WTC11 (cell line): Measurements from ENCODE around the gene RUNX1. TPM values are rescaled to one million over a fixed set of nuclear protein-coding genes. Genes with fewer than 3 reads are reported as not detected.

Experiments
- ATAC-seq: fragments of 200-7000 bp; cut with Tn5 transposase; 2 replicates; pipeline ENCODE4 v1.10.0; 2021; ENCODE audit warnings: mild to moderate bottlenecking, moderate library complexity
- CTCF ChIA-PET: fragments of 300-600 bp; sonication (Branson Sonifier 250); formaldehyde crosslinking; loops from one replicate; lab custom pipeline; 2021; ENCODE audit warnings: antibody characterized with exemption; lab: Charles Lee
- POLR2A ChIA-PET: fragments of 350-600 bp; sonication (Branson Sonifier 250); formaldehyde crosslinking; loops from one replicate; lab custom pipeline; 2021; ENCODE audit warnings: antibody characterized with exemption; lab: Charles Lee
- DNase-seq: peaks from one replicate; pipeline ENCODE4 v3.0.0; 2021; ENCODE audit warnings: low spot score
- H3K27ac Mint-ChIP-seq: 2 replicates; pipeline ENCODE4 v1.8.0; 2021; ENCODE audit warnings: mixed read lengths
- H3K27me3 Mint-ChIP-seq: 2 replicates; pipeline ENCODE4 v1.8.0; 2021; ENCODE audit warnings: low read depth, mild to moderate bottlenecking, moderate library complexity, mixed read lengths
- H3K36me3 Mint-ChIP-seq: 2 replicates; pipeline ENCODE4 v1.8.0; 2021; ENCODE audit warnings: mixed read lengths
- H3K4me1 Mint-ChIP-seq: 2 replicates; pipeline ENCODE4 v1.8.0; 2022; ENCODE audit warnings: mixed read lengths
- H3K4me3 Mint-ChIP-seq: 2 replicates; pipeline ENCODE4 v1.8.0; 2021; ENCODE audit warnings: mild to moderate bottlenecking, moderate library complexity, mixed read lengths
- H3K9me3 Mint-ChIP-seq: 2 replicates; pipeline ENCODE4 v1.8.0; 2021; ENCODE audit warnings: mixed read lengths
- CBFB ChIP-seq: sonication (generic); formaldehyde crosslinking; IDR thresholded peaks from 2 replicates; pipeline ENCODE4 v1.8.1; 2022; ENCODE audit warnings: mild to moderate bottlenecking, low read depth, missing genetic modification reagents
- CREM ChIP-seq: sonication (generic); formaldehyde crosslinking; IDR thresholded peaks from 2 replicates; pipeline ENCODE4 v1.8.1; 2022; ENCODE audit warnings: mild to moderate bottlenecking, missing genetic modification reagents, moderate library complexity
- ELF4 ChIP-seq: sonication (generic); formaldehyde crosslinking; IDR thresholded peaks from 2 replicates; pipeline ENCODE4 v1.8.1; 2022; ENCODE audit warnings: low read depth, mild to moderate bottlenecking, moderate library complexity, missing genetic modification reagents
- EMX1 ChIP-seq: fragments of 250-450 bp; sonication (Bioruptor Pico); IDR thresholded peaks from 2 replicates; pipeline ENCODE4 v1.8.0; 2021; ENCODE audit warnings: mild to moderate bottlenecking
- FOXP1 ChIP-seq: sonication (generic); formaldehyde crosslinking; IDR thresholded peaks from 2 replicates; pipeline ENCODE4 v1.8.0; 2022; ENCODE audit warnings: missing genetic modification reagents, mild to moderate bottlenecking, moderate library complexity, borderline replicate concordance
- GRHL2 ChIP-seq: fragments of 250-450 bp; sonication (Bioruptor Pico); IDR thresholded peaks from 2 replicates; pipeline ENCODE4 v1.8.0; 2022; ENCODE audit warnings: mild to moderate bottlenecking, moderate library complexity; ENCODE audit not compliant: insufficient replicate concordance, severe bottlenecking
- HMGA2 ChIP-seq: fragments of 250-450 bp; sonication (Bioruptor Pico); IDR thresholded peaks from 2 replicates; pipeline ENCODE4 v1.4.0; 2021; ENCODE audit warnings: mild to moderate bottlenecking, moderate library complexity
- JUN ChIP-seq: sonication (generic); formaldehyde crosslinking; IDR thresholded peaks from 2 replicates; pipeline ENCODE4 v1.8.0; 2023; ENCODE audit warnings: mild to moderate bottlenecking, missing genetic modification reagents
- KAT7 ChIP-seq: sonication (generic); formaldehyde crosslinking; IDR thresholded peaks from 2 replicates; pipeline ENCODE4 v1.8.1; 2023; ENCODE audit warnings: missing genetic modification reagents, mild to moderate bottlenecking, borderline replicate concordance
- OVOL2 ChIP-seq: fragments of 250-450 bp; sonication (Bioruptor Pico); IDR thresholded peaks from 2 replicates; pipeline ENCODE4 v1.9.0; 2021; ENCODE audit warnings: mild to moderate bottlenecking, borderline replicate concordance
- PRRX2 ChIP-seq: fragments of 250-450 bp; sonication (Bioruptor Pico); IDR thresholded peaks from 2 replicates; pipeline ENCODE4 v1.8.0; 2021; ENCODE audit warnings: mild to moderate bottlenecking
- SMAD3 ChIP-seq: sonication (generic); formaldehyde crosslinking; IDR thresholded peaks from 2 replicates; pipeline ENCODE4 v1.8.0; 2022; ENCODE audit warnings: missing genetic modification reagents, mild to moderate bottlenecking, borderline replicate concordance
- TEAD1 ChIP-seq: sonication (generic); formaldehyde crosslinking; IDR thresholded peaks from 2 replicates; pipeline ENCODE4 v1.8.0; 2022; ENCODE audit warnings: mild to moderate bottlenecking, missing genetic modification reagents
- ZBTB21 ChIP-seq: sonication (generic); formaldehyde crosslinking; IDR thresholded peaks from 2 replicates; pipeline ENCODE4 v1.8.1; 2023; ENCODE audit warnings: mild to moderate bottlenecking, missing genetic modification reagents, borderline replicate concordance
- ZNF138 ChIP-seq: sonication (generic); formaldehyde crosslinking; conservative IDR thresholded peaks from 2 replicates; pipeline ENCODE4 v1.8.1; 2022; ENCODE audit warnings: mild to moderate bottlenecking, moderate library complexity, missing genetic modification reagents
- ZNF232 ChIP-seq: sonication (generic); formaldehyde crosslinking; IDR thresholded peaks from 2 replicates; pipeline ENCODE4 v1.8.0; 2022; ENCODE audit warnings: mild to moderate bottlenecking, missing genetic modification reagents
- ZNF263 ChIP-seq: sonication (generic); formaldehyde crosslinking; IDR thresholded peaks from 2 replicates; pipeline ENCODE4 v1.8.1; 2022; ENCODE audit warnings: low read depth, mild to moderate bottlenecking, moderate library complexity, missing genetic modification reagents
- total RNA-seq: library from RNA; stranded (reverse); gene quantifications from 3 replicates; pipeline ENCODE4 v1.2.3, GENCODE V29; 2021
- TF ChIP-seq, protein P1 (sequence below): sonication (generic); formaldehyde crosslinking; IDR thresholded peaks from 2 replicates; pipeline ENCODE4 v1.8.1; 2022; ENCODE audit warnings: low read depth, missing genetic modification reagents, borderline replicate concordance
- TF ChIP-seq, protein P2 (sequence below): fragments of 250-450 bp; sonication (Bioruptor Pico); conservative IDR thresholded peaks from 2 replicates; pipeline ENCODE4 v1.9.0; 2021; ENCODE audit warnings: mild to moderate bottlenecking
- TF ChIP-seq, protein P3 (sequence below): sonication (generic); formaldehyde crosslinking; IDR thresholded peaks from 2 replicates; pipeline ENCODE4 v1.8.1; 2023; ENCODE audit warnings: mild to moderate bottlenecking, missing genetic modification reagents, moderate library complexity
- TF ChIP-seq, protein P4 (sequence below): fragments of 250-450 bp; sonication (Bioruptor Pico); IDR thresholded peaks from 2 replicates; pipeline ENCODE4 v1.9.0; 2021; ENCODE audit warnings: mild to moderate bottlenecking
- TF ChIP-seq, protein P5 (sequence below): sonication (generic); formaldehyde crosslinking; IDR thresholded peaks from 2 replicates; pipeline ENCODE4 v1.8.1; 2023; ENCODE audit warnings: mild to moderate bottlenecking, missing genetic modification reagents
- TF ChIP-seq, protein P6 (sequence below): sonication (generic); formaldehyde crosslinking; IDR thresholded peaks from 2 replicates; pipeline ENCODE4 v1.8.1; 2023; ENCODE audit warnings: mild to moderate bottlenecking, missing genetic modification reagents

The RUNX1 gene
- total RNA-seq, 1 experiment from 2014 or later: 2.2 TPM

DNA sequence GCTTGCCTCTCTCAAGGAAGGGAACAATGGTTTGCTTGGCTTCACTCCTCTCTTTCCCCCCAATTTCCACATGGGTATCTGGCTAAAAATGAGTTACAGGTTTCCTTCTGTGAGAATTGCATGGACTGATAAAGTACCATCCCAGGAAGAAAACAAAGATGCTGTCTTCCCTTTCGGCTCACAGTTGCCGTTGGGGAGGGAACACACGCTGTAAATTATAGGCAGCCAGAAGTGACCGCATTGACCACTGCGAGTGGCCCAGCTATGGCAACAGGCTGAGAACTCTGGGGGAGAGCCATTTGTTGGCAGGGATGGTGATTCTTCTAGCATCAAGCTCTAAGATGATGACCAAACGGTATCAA, 2.9 kb downstream of the RUNX1 start:
- DNase-seq (no peak), ATAC-seq (no peak)
- Mint-ChIP-seq H3K27me3 (peaks cover 4% of the 10 kb centered on the region), H3K9me3 (no peaks in the 10 kb centered on the region), H3K36me3 (no peaks in the 10 kb centered on the region), H3K27ac (no peak overlapping the region), H3K4me1 (peaks cover 44% of the 10 kb centered on the region), H3K4me3 (no peak overlapping the region)
- CTCF ChIA-PET: interaction anchor here (1.7 kb wide), 1 partner anchor 301 kb away, joined by 4 read pairs; no protein-coding TSS in a partner anchor
- TF ChIP-seq, protein P1, sequence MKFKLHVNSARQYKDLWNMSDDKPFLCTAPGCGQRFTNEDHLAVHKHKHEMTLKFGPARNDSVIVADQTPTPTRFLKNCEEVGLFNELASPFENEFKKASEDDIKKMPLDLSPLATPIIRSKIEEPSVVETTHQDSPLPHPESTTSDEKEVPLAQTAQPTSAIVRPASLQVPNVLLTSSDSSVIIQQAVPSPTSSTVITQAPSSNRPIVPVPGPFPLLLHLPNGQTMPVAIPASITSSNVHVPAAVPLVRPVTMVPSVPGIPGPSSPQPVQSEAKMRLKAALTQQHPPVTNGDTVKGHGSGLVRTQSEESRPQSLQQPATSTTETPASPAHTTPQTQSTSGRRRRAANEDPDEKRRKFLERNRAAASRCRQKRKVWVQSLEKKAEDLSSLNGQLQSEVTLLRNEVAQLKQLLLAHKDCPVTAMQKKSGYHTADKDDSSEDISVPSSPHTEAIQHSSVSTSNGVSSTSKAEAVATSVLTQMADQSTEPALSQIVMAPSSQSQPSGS (CRISPR knock-in tag): no peak
- no peak for TF ChIP-seq CBFB (CRISPR knock-in tag)
- TF ChIP-seq ELF4 (CRISPR knock-in tag): no peak
- TF ChIP-seq, protein P2, sequence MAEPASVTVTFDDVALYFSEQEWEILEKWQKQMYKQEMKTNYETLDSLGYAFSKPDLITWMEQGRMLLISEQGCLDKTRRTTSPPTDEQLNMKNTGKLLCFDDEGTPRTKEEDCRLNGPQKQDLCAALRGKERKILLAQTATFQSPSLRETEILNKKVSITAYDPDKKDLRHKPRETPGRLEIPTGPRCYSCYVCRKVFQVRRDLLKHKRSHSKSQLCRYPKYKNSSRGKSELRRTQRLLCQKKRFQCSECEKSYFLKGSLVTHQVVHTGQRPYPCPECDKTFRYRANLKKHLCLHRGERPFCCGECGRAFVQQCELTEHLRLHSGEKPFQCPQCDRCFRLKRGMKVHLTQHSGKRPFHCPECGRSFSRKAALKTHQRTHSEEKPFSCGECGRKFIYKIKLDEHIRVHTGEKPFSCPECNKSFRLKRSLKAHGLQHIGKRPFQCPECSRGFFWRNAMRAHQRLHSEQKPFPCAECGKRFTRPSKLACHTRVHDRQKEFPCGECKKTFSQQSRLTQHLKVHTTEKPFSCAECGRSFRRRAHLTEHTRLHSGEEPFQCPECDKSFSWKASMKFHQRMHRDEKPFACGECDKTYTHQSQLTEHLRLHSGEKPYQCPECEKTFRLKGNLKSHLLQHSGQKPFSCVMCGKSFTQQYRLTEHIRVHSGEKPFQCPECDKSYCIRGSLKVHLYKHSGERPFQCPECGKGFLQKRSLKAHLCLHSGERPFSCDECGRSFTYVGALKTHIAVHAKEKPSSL (CRISPR knock-in tag): no peak
- TF ChIP-seq ZNF263 (CRISPR knock-in tag): no peak
- no peak for TF ChIP-seq EMX1 (CRISPR knock-in tag)
- TF ChIP-seq, protein P3, sequence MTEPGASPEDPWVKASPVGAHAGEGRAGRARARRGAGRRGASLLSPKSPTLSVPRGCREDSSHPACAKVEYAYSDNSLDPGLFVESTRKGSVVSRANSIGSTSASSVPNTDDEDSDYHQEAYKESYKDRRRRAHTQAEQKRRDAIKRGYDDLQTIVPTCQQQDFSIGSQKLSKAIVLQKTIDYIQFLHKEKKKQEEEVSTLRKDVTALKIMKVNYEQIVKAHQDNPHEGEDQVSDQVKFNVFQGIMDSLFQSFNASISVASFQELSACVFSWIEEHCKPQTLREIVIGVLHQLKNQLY (CRISPR knock-in tag): no peak
- no peak for TF ChIP-seq GRHL2 (CRISPR knock-in tag)
- no peak for TF ChIP-seq ZBTB21
- TF ChIP-seq, protein P4, sequence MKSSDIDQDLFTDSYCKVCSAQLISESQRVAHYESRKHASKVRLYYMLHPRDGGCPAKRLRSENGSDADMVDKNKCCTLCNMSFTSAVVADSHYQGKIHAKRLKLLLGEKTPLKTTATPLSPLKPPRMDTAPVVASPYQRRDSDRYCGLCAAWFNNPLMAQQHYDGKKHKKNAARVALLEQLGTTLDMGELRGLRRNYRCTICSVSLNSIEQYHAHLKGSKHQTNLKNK (CRISPR knock-in tag): no peak
- no peak for TF ChIP-seq JUN
- no peak for TF ChIP-seq FOXP1 (CRISPR knock-in tag)
- no peak for TF ChIP-seq PRRX2 (CRISPR knock-in tag)
- TF ChIP-seq ZNF138 (CRISPR knock-in tag): no peak
- TF ChIP-seq, protein P5, sequence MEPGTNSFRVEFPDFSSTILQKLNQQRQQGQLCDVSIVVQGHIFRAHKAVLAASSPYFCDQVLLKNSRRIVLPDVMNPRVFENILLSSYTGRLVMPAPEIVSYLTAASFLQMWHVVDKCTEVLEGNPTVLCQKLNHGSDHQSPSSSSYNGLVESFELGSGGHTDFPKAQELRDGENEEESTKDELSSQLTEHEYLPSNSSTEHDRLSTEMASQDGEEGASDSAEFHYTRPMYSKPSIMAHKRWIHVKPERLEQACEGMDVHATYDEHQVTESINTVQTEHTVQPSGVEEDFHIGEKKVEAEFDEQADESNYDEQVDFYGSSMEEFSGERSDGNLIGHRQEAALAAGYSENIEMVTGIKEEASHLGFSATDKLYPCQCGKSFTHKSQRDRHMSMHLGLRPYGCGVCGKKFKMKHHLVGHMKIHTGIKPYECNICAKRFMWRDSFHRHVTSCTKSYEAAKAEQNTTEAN: no peak
- no peak for TF ChIP-seq CREM (CRISPR knock-in tag)
- TF ChIP-seq ZNF232 (CRISPR knock-in tag): no peak
- POLR2A ChIA-PET: no interaction called here

DNA sequence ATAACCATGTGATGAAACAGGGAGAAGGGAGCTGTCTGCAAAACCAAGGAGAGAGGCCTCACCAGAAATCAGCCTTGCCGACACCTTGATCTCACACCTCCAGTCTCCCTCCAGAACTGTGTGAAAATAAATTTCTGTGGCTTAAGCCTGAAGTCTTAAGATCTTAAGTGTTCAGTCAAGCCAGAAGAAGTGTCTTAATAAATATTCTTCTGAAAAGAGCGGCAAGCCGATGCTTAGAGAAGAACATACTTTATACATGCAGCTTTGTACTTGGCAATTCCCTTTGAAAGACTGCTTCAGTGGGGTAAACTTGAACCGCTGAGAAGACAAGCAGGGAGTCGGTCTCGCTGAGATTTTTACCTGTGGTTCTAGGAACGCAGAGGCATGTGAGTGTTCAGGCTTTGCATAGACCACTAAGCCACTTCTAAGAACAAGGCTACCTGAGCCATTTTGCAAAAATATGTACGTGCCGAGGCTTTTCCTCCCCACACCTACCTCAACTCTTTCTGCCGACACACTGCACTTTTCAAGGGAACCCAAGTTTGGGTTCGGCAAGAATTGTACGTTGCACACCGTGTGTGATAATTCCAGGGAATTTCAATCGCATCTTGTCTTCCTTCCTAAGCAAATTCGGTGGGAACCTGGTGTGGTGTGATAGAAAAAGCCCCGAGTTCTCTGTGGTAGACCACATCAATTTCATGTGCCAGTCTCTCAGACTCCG, 3.4 kb downstream of the RUNX1 start:
- no peak for DNase-seq
- CTCF ChIA-PET: interaction anchor here (1.7 kb wide), 1 partner anchor 300 kb away, joined by 4 read pairs; no protein-coding TSS in a partner anchor
- Mint-ChIP-seq H3K9me3 (no peaks in the 10 kb centered on the region), H3K27me3 (peaks cover 4% of the 10 kb centered on the region), H3K36me3 (no peaks in the 10 kb centered on the region), H3K4me3 (no peak overlapping the region), H3K27ac (no peak overlapping the region), H3K4me1 (peaks cover 43% of the 10 kb centered on the region)
- no peak for ATAC-seq
- no peak for TF ChIP-seq SMAD3
- TF ChIP-seq, protein P5: no peak
- TF ChIP-seq, protein P6, sequence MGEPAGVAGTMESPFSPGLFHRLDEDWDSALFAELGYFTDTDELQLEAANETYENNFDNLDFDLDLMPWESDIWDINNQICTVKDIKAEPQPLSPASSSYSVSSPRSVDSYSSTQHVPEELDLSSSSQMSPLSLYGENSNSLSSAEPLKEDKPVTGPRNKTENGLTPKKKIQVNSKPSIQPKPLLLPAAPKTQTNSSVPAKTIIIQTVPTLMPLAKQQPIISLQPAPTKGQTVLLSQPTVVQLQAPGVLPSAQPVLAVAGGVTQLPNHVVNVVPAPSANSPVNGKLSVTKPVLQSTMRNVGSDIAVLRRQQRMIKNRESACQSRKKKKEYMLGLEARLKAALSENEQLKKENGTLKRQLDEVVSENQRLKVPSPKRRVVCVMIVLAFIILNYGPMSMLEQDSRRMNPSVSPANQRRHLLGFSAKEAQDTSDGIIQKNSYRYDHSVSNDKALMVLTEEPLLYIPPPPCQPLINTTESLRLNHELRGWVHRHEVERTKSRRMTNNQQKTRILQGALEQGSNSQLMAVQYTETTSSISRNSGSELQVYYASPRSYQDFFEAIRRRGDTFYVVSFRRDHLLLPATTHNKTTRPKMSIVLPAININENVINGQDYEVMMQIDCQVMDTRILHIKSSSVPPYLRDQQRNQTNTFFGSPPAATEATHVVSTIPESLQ (CRISPR knock-in tag): no peak
- no peak for TF ChIP-seq HMGA2 (CRISPR knock-in tag)
- TF ChIP-seq TEAD1: no peak
- no peak for TF ChIP-seq OVOL2
- TF ChIP-seq CREM (CRISPR knock-in tag): no peak
- no peak for TF ChIP-seq KAT7 (CRISPR knock-in tag)
- POLR2A ChIA-PET: no interaction called here
